ENCODE measurements around the gene PDSS2.

GRCh38 chr6:107144014-107144413, 315.4 kb downstream of the PDSS2 start:
- TF ChIP-seq CTCF (IDR thresholded peaks at IDR 0.05) = no peak
- TF ChIP-seq POLR2A (IDR thresholded peaks at IDR 0.05) = no peak

Measured in heart left ventricle (tissue), 13 donors.